ENCODE measurements around the gene PITPNC1. TPM values are rescaled to one million over a fixed set of nuclear protein-coding genes. Genes with fewer than 3 reads are reported as not detected.

PITPNC1 gene
- total RNA-seq, 1 experiment from 2014 or later = 22.3 TPM

DNA sequence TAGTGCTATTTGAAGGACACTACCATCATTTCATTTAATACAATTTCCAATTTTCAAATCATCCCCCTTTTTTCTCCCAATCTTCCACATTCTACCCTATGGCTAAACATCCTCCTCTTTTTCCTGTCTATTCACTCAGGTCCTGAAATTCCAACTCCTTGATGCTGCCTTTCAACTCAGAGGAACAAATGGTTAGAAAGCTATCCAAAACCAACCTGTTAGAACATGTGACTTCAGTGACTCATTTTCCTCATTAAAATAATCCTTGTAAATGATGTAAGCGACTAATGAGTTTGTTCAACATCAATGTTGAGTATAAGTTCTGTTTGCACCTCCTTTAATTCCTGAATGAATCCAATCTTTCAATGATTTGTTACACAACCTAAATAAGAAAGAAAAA, 16.2 kb upstream of the PITPNC1 start:
- no peaks in the 10 kb centered on the region for H3K27me3 ChIP-seq (ENCODE audit: control insufficient read depth, insufficient read depth, low read length)
- peaks cover 2% of the 10 kb centered on the region for H3K36me3 ChIP-seq (replicated peaks; ENCODE audit: control insufficient read depth, insufficient read depth, low read length)
- no peak for DNase-seq
- no peak overlapping the region for H3K4me3 ChIP-seq (ENCODE audit: insufficient read depth, low read depth, low read length)

DNA sequence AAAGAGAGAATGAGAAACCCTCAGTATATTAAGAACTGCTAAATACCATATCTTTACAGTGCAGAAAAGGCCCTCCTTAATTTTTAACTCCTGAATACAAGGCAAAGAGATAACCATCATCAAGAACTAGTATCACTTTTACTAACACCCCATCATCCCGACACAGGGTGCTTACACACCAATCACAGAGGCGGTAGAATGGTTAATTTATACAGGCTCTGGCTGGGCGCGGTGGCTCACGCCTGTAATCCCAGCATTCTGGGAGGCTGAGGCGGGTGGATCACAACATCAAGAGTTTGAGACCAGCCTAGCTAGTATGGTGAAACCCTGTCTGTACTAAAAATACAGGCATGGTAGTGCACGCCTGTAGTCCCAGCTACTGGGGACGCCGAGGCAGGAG, 14.9 kb upstream of the PITPNC1 start:
- Histone ChIP-seq H3K27me3 (ENCODE audit: control insufficient read depth, insufficient read depth, low read length) (no peaks in the 10 kb centered on the region), H3K4me3 (ENCODE audit: insufficient read depth, low read depth, low read length) (no peak overlapping the region), H3K36me3 (replicated peaks; ENCODE audit: control insufficient read depth, insufficient read depth, low read length) (peaks cover 2% of the 10 kb centered on the region)
- no peak for DNase-seq

DNA sequence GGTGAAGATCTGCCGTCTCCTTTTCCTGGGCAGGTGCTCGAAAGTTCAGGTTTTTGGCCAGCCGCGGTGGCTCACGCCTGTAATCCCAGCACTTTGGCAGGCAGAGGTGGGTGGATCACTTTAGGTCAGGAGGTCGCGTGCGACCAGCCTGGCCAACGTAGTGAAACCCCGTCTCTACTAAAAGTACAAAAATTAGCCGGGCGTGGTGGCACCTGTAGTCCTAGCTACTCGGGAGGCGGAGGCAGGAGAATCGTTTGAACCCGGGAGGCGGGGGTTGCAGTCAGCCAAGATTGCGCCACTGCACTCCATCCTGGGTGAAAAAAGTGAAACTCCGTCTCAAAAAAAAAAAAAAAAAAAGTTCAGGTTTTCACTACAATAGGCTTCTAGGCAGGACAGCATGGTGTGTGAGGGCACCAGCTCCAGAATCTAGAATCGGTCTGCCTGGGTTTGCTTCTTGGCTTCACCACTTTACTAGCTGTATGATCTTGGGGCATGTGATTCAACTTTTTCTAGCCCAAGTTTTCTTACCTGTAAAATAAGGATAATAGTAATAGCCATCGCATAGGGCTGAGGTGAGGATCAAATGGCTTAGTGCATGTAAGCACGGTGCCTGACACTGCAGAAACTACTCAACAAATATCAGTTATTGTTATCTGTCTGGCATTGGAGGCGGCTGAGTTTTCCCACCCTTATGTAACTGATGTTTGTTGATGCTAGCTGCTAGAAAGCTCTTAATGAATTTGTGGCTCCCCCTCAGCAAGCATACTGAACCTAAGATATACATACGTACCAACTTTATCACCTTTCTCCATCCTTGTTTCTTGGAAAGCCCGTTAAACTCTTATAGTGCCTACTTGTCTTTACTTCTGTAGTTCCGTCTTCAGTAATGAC, 12.0 kb upstream of the PITPNC1 start:
- Histone ChIP-seq H3K4me3 (ENCODE audit: insufficient read depth, low read depth, low read length) (peak overlapping the region; percentile 100), H3K27me3 (ENCODE audit: control insufficient read depth, insufficient read depth, low read length) (no peaks in the 10 kb centered on the region), H3K36me3 (replicated peaks; ENCODE audit: control insufficient read depth, insufficient read depth, low read length) (no peaks in the 10 kb centered on the region)
- no peak for DNase-seq

DNA sequence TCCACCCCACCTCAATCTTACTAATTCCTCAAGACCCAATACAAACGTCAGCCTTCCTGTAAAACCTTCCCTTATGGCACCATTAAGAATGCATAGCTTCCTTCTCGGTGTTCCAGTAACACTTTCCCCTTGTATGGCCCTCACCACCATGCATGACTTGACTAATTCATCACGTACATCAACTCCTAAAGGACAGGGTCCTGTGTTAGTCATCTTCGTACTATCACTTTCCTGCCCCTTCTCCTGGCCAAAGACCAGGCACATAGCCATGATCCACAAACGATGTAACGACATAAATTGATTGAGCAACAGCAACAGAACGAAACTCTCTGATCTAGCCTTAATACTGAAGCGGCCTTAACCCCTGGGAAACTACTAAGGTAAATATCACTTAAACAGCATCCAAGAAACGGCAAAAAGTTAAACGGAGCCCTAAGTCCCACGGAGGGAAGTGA, 11.3 kb upstream of the PITPNC1 start:
- DNase-seq = no peak
- Histone ChIP-seq H3K36me3 (replicated peaks; ENCODE audit: control insufficient read depth, insufficient read depth, low read length) (no peaks in the 10 kb centered on the region), H3K4me3 (ENCODE audit: insufficient read depth, low read depth, low read length) (peak overlapping the region; percentile 100), H3K27me3 (ENCODE audit: control insufficient read depth, insufficient read depth, low read length) (no peaks in the 10 kb centered on the region)

DNA sequence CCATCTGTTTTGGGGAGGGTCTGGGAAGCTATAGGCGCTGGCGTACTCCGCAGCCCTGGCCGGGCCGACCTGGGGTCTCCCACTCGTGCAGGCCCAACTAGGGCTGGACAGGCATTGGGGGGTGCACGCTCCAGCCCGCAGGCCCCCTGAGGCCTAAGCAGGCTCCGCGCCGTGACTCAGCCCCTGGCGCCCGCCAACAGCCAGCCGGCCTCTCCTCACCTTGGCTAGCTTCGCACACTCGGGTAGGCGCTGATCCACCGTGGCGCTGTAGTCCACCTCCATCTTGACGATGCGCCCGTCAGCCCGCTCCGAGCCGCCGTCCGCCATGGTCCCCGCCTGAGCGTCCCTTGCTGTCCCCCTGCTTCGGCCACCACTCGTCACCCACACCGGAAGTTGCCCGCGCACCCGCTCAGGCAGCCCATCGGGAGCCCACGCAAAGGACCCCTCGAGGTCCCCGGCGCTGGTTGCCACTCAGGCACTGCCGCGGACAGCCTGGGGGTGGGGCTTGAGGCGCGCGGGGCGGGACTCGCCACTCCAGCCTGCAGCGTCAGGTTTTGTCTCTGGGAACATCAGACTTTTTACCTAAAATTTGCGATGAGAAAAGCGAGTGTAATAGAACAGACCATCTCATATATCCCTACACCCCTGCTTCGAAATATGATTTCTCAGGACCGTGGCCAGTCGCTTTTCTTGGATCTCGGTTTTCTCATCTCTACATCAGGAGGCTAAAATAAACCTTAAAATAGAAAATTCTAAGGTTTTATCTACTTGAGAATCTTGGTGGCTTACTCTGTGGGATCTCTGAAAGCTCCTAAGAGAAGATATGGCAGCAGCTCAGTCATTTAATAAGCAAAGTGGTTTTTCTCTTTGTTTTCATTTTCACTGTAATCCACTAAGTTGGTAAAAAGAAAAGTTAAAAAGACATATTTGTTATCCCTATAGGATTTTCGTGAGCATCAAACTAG, 10.6 kb upstream of the PITPNC1 start, which contains the start of gene PSMD12:
PSMD12 (minus strand) TSS at position 385 of the 965 bp plus-strand sequence; CDS start at position 327, 58 bp downstream.
- DNase-seq = peak; percentile 96
- peak within 1 kb of the TSS; percentile 100 for H3K4me3 ChIP-seq (ENCODE audit: insufficient read depth, low read depth, low read length)

DNA sequence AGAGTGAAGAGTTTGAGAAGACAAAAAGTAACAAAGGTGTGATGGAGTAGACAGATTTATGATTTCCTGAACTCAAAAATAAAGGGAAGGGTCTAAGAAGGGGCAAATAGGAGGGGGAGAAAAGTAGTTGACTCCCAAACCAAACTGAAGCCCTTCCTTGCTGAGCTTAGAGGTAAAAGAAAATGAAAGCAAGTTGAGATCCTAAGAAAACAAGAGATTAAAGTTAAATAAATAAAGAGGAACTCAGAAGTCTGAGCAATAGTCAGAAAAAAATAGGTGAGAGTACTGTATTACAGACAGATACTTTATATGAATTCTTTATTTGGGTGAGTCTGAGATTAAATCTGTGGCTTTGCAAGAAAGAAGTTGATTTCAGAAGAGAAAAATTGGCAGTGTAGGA, 7.4 kb upstream of the PITPNC1 start:
- DNase-seq = no peak
- H3K4me3 ChIP-seq (ENCODE audit: insufficient read depth, low read depth, low read length) = no peak overlapping the region

More for the DNA sequence above, 10.6 kb upstream of the PITPNC1 start, which contains the start of gene PSMD12:
- Histone ChIP-seq H3K27me3 (ENCODE audit: control insufficient read depth, insufficient read depth, low read length) (no peaks in the 10 kb centered on the region), H3K36me3 (replicated peaks; ENCODE audit: control insufficient read depth, insufficient read depth, low read length) (no peaks in the 10 kb centered on the region)

DNA sequence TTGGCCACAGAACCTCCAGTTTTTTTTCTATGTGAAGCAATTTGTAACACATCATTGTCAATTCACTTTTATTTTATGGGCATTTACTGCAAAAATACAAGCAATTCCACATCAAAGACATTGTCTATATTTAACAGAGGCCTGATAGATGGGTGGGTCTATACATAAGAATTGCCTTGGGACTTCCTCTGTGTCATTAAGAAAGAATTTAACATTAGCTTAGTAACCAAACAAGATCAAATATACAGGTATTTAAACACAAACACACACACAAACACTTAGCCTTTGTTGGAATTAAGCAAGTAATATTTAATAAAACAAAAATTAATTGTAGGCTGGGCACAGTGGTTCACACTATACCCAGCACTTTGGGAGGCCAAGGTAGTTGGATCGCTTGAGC, 4.3 kb upstream of the PITPNC1 start:
- no peak for DNase-seq
- Histone ChIP-seq H3K4me3 (ENCODE audit: insufficient read depth, low read depth, low read length) (no peak overlapping the region), H3K36me3 (replicated peaks; ENCODE audit: control insufficient read depth, insufficient read depth, low read length) (no peaks in the 10 kb centered on the region), H3K27me3 (ENCODE audit: control insufficient read depth, insufficient read depth, low read length) (no peaks in the 10 kb centered on the region)

More for the DNA sequence above, 7.4 kb upstream of the PITPNC1 start:
- Histone ChIP-seq H3K27me3 (ENCODE audit: control insufficient read depth, insufficient read depth, low read length) (no peaks in the 10 kb centered on the region), H3K36me3 (replicated peaks; ENCODE audit: control insufficient read depth, insufficient read depth, low read length) (no peaks in the 10 kb centered on the region)

DNA sequence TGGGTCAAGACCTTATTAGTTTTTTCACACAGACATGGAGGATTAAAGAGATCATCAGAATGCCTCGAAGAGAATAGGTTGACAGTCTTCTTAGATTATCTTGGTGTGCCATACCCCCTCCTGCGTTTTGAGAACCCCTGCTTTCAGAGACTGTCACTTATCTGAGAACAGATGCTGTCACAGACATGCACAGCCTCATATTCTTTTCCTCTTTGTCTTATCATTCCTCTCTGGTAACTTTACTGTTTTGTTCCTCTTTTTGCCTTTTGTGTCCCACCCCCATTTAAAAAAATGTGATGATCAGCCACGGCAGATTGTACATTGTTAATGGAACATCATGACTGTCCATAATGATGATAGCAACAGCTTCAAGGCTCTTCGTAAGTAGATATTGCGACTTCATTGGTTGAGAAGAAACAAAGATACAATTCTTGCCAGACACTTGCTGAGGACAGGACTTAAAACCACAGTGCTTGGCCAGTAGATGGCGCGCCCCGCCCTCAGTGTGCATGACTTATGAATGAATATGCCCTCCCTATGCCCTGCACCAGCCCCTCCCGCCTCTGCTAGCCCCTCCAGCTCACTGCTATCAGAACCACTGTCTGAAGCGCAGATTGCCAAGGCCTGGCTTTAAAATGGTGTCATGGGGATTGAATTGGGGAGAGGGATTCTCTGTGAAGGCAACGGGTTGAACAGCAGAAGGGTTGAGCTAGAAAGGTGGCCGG, 2.6 kb upstream of the PITPNC1 start:
- no peak overlapping the region for H3K4me3 ChIP-seq (ENCODE audit: insufficient read depth, low read depth, low read length)
- H3K27me3 ChIP-seq (ENCODE audit: control insufficient read depth, insufficient read depth, low read length) = no peaks in the 10 kb centered on the region
- no peaks in the 10 kb centered on the region for H3K36me3 ChIP-seq (replicated peaks; ENCODE audit: control insufficient read depth, insufficient read depth, low read length)
- peak; percentile 86 for DNase-seq

DNA sequence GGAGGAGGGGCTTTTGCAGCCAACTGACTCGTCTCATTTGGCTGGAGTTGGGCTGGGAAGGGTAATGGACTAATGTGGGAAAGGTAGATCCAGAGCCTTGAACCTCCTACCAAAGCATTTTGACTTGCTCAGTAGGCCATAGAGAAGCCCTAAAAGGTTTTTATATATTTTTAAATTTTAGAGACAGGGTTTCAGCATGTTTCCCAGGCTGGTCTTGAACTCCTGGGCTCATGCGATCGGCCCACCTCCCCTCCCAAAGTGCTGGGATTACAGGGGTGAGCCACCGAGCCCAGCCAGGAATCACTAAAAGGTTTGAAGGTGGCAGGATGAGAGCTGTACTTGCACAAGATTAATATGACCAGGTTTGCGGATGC, 2.0 kb upstream of the PITPNC1 start:
- Histone ChIP-seq H3K27me3 (ENCODE audit: control insufficient read depth, insufficient read depth, low read length) (no peaks in the 10 kb centered on the region), H3K36me3 (replicated peaks; ENCODE audit: control insufficient read depth, insufficient read depth, low read length) (no peaks in the 10 kb centered on the region), H3K4me3 (ENCODE audit: insufficient read depth, low read depth, low read length) (no peak overlapping the region)
- no peak for DNase-seq

DNA sequence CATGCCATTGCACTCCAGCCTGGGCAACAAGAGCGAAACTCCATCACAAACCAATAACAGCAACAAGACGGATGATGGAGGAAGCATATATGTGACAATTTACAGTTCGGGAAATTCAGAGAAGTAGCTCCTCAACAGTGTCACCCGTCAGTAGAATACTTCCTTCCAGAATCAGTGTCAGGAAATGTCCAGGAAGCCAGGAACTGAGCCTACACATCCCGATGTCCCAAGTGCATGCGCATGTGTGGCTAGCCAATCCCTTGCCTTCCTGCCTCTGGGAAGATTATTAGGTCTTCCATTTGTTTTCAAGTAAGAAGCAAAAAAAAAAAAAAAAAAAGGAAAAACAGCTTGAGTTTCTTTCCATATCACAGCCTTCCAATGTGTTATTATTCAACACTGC, 1.4 kb upstream of the PITPNC1 start:
- no peaks in the 10 kb centered on the region for H3K27me3 ChIP-seq (ENCODE audit: control insufficient read depth, insufficient read depth, low read length)
- no peaks in the 10 kb centered on the region for H3K36me3 ChIP-seq (replicated peaks; ENCODE audit: control insufficient read depth, insufficient read depth, low read length)
- H3K4me3 ChIP-seq (ENCODE audit: insufficient read depth, low read depth, low read length) = no peak overlapping the region
- no peak for DNase-seq

DNA sequence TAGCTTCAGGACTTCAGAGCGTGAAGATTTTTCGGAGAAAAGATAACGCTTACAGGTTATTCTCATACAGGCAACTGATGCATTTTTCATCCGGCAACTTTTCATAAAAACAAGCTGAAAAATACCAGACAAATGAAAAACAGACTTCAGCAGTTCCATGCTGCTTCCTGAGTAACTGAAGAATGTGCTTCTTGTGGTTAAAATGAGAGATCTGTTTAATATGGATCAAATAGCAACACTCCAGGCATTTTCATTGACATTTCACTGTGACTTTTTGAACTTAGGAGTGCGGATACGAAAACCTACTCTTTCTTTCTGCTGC, 705 bp upstream of the PITPNC1 start:
- H3K36me3 ChIP-seq (replicated peaks; ENCODE audit: control insufficient read depth, insufficient read depth, low read length) = no peaks in the 10 kb centered on the region
- DNase-seq = no peak
- no peaks in the 10 kb centered on the region for H3K27me3 ChIP-seq (ENCODE audit: control insufficient read depth, insufficient read depth, low read length)
- H3K4me3 ChIP-seq (ENCODE audit: insufficient read depth, low read depth, low read length) = peak overlapping the region; percentile 87

DNA sequence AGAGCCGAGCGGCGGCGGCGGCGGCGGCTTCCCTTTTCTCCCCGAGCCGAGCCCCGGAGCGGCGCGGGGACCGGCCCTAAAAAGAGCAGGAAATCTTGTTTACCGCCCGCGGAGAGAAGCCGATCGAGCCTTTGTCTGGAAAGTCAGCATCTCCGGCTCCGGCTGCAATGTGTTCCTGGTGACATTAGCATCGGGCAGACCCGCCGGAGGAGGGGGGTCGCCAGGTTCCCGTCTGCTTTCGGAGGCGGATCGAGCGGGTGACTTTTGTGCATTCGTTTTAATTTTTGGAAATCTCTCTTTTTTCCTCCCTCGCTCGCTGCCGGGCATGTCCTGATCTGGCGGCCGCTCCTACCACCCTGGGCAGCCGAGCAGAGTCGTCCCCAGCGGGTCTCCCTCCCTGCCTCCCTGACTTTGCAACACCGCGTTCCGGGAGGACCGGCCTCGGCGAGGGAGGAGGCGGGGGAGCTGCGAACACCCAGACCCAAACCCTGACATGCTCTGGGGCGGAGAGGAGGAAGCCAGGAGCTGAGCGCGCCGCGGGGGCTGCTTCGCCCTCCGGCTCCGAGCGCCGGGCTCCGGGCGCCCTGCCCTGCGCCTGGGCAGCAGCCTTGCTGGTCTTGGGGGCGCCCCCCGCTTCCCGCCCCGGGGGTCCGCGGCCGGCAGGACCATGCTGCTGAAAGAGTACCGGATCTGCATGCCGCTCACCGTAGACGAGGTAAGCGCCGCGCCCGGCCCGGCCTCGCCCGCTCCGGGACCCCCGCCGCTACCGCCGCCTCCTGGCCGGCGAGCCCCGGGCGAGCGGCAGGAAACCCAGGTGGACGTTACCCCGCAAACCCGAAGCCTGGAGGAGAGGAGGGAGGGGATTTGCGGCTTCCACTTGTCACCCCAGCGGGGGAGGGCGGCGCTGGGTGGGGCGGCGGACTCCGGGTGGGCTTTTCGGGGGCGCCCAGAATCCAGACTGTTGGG, 690 bp downstream of the PITPNC1 start:
- Histone ChIP-seq H3K4me3 (ENCODE audit: insufficient read depth, low read depth, low read length) (peak overlapping the region; percentile 87), H3K36me3 (replicated peaks; ENCODE audit: control insufficient read depth, insufficient read depth, low read length) (no peaks in the 10 kb centered on the region), H3K27me3 (ENCODE audit: control insufficient read depth, insufficient read depth, low read length) (no peaks in the 10 kb centered on the region)
- DNase-seq = peak; percentile 85

DNA sequence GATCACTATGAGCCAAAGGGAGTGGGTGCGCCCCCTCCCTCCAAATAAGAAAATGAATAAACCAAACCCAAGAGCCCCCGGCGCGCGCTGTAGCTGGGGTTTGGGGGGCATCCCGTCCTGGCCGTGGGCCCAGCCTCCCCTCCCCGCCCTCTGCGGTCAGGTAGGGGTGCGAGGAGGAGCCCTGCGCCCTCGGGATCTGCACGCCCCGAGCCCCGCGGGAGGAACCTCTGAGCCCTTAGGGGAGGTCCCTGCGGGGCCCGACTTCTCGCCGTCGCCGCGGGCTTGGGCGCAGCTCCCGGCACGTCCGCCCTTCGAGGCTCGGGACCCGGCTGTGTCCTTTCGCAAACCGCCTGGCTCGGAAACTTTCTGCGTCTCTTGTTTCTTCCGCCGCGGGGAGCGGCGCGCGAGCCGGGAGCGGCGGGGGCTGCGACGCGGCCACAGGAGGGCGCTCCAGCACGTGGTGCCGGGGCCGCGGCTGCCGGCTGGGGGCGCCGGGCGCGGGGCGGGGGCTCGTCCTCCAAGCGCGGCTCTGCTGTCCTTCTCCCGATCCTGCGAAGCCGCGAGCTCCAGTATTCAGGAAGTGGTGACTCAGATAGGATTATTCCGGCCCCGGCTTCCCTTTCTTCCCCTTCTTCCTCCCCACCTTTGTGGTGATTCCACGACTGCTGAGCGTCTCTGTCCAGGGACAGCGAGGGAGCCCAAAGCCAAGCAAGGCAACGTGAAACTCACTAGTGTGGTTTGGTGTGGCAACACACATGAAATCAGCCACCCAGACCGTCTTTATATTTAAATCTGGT, 1.6 kb downstream of the PITPNC1 start:
- H3K36me3 ChIP-seq (replicated peaks; ENCODE audit: control insufficient read depth, insufficient read depth, low read length) = no peaks in the 10 kb centered on the region
- peak overlapping the region; percentile 87 for H3K4me3 ChIP-seq (ENCODE audit: insufficient read depth, low read depth, low read length)
- peak; percentile 95 for DNase-seq
- H3K27me3 ChIP-seq (ENCODE audit: control insufficient read depth, insufficient read depth, low read length) = no peaks in the 10 kb centered on the region
